Gastrocnemius medialis (tissue), 4 donors: ENCODE results near the gene HSPA14. TPM values are rescaled to one million over a fixed set of nuclear protein-coding genes. Genes with fewer than 3 reads are reported as not detected.

Source experiments
- total RNA-seq, 4 donors: library from RNA; depleted of rRNA; stranded (reverse); fragments of >200 nt; gene quantifications; one replicate each; pipeline versions ENCODE4 v1.1.0 to v1.2.3, GENCODE V29; 2016

HSPA14 gene
- total RNA-seq, 4 donors from 2014 or later: 17.7 to 25.5 (median 22.1) TPM

Other genes starting within 250 kb of the HSPA14 start
- 1 to 10 TPM; 1.5 to 3.7 (median 2.6) TPM for gene FAM107B, start 63.4 kb upstream of the HSPA14 start, total RNA-seq
- gene CDNF, start 269 bp upstream of the HSPA14 start, total RNA-seq: 10 to 100 TPM in 2 of 4 donors, 1 to 10 TPM in 2; 8.6 to 18.3 (median 10.9) TPM
- gene MSANTD7, start within 50 bp of the HSPA14 start, total RNA-seq: 1 to 10 TPM; 4.7 to 8.5 (median 5.8) TPM
- 1 to 10 TPM in 3 of 4 donors, under 1 TPM in 1; 0.71 to 7.4 (median 5.0) TPM for gene SUV39H2, start 40.6 kb downstream of the HSPA14 start, total RNA-seq
- gene DCLRE1C, start 115.8 kb downstream of the HSPA14 start, total RNA-seq: 1 to 10 TPM; 3.0 to 3.6 (median 3.3) TPM
- not detected for gene MEIG1, start 121.1 kb downstream of the HSPA14 start, total RNA-seq
- under 1 TPM in 2 of 4 donors, not detected in 2; 0.29 to 0.69 TPM for gene OLAH, start 205.6 kb downstream of the HSPA14 start, total RNA-seq